GM18519 (cell line): ENCODE data around the gene TAF4.
"Not testable (repeated sequence)": the region's sequence is repeated elsewhere in the genome, so short reads cannot be mapped to it uniquely, and the experiment has no call there.

Source experiments
- ATAC-seq: cut with Tn5 transposase; IDR thresholded peaks from one replicate; pipeline ENCODE4 v1.9.1; 2021; ENCODE audit warnings: mild to moderate bottlenecking, moderate library complexity; ENCODE audit not compliant: unreplicated experiment, low FRiP score

The TAF4 gene

GRCh38 chr20:62056975-62057374, 8.7 kb downstream of the TAF4 start:
- ATAC-seq = no peak

GRCh38 chr20:62056377-62056776, 9.3 kb downstream of the TAF4 start:
- ATAC-seq = no peak

GRCh38 chr20:62055862-62056115, 9.9 kb downstream of the TAF4 start:
- not testable (repeated sequence) for ATAC-seq

GRCh38 chr20:62055106-62055861, 10.4 kb downstream of the TAF4 start:
- no peak for ATAC-seq

- ATAC-seq = no peak
These were observed 11.2 kb downstream of the TAF4 start for GRCh38 chr20:62054451-62054953.

- ATAC-seq = no peak
These were observed 12.1 kb downstream of the TAF4 start for GRCh38 chr20:62053465-62054196.

GRCh38 chr20:62052842-62053464, 12.7 kb downstream of the TAF4 start:
- ATAC-seq = no peak

GRCh38 chr20:62052336-62052841, 13.3 kb downstream of the TAF4 start:
- no peak for ATAC-seq

GRCh38 chr20:62051546-62052255, 14.0 kb downstream of the TAF4 start:
- no peak for ATAC-seq

GRCh38 chr20:62051144-62051543, 14.5 kb downstream of the TAF4 start:
- no peak for ATAC-seq

GRCh38 chr20:62050166-62051120, 15.2 kb downstream of the TAF4 start:
- no peak for ATAC-seq

- no peak for ATAC-seq
These were observed 16.1 kb downstream of the TAF4 start for GRCh38 chr20:62049342-62050165.

- ATAC-seq = no peak
These were observed 16.8 kb downstream of the TAF4 start for GRCh38 chr20:62048821-62049291.

- no peak for ATAC-seq
These were observed 17.3 kb downstream of the TAF4 start for GRCh38 chr20:62048346-62048761.

- no peak for ATAC-seq
These were observed 17.9 kb downstream of the TAF4 start for GRCh38 chr20:62047666-62048345.

- ATAC-seq = no peak
These were observed 19.2 kb downstream of the TAF4 start for GRCh38 chr20:62046431-62046830.

GRCh38 chr20:62045529-62046285, 20.0 kb downstream of the TAF4 start:
- ATAC-seq = no peak
